Duodenal mucosa (tissue), 2 donors: ENCODE results near the gene SMYD1.

Experiments used
- H3K27ac ChIP-seq: one replicate; pipeline ENCODE4 v1.7.0; 2013; ENCODE audit warnings: low read depth, low read length
- H3K27me3 ChIP-seq, 2 donors: one replicate each; pipeline ENCODE4 v1.7.0; 2013; ENCODE audit warnings: low read length in 2 of 2, control low read depth in 1 of 2; ENCODE audit not compliant: insufficient read depth in 2 of 2, control insufficient read depth in 1 of 2
- H3K36me3 ChIP-seq, 2 donors: one replicate each; pipeline ENCODE4 v1.7.0; 2013; ENCODE audit warnings: low read length in 2 of 2, control low read depth in 1 of 2; ENCODE audit not compliant: insufficient read depth in 2 of 2, control insufficient read depth in 1 of 2
- H3K4me1 ChIP-seq, 2 donors: one replicate each; pipeline ENCODE4 v1.7.0; 2013; ENCODE audit warnings: low read length in 2 of 2, control low read depth in 1 of 2; ENCODE audit not compliant: insufficient read depth in 2 of 2, control insufficient read depth in 1 of 2
- H3K4me3 ChIP-seq, 2 donors: one replicate each; pipeline ENCODE4 v1.7.0; 2013; ENCODE audit warnings: low read length in 2 of 2, low read depth in 1 of 2
- H3K9ac ChIP-seq, 2 donors: one replicate each; pipeline ENCODE4 v1.7.0; 2013; ENCODE audit warnings: low read length in 2 of 2, low read depth in 1 of 2
- H3K9me3 ChIP-seq, 2 donors: one replicate each; pipeline ENCODE4 v1.7.0; 2013; ENCODE audit warnings: low read length in 2 of 2, control low read depth in 1 of 2; ENCODE audit not compliant: control insufficient read depth in 1 of 2

The SMYD1 gene

GRCh38 chr2:88116669-88117432 is 49.2 kb downstream of the SMYD1 start:
- Histone ChIP-seq H3K9me3 (no peaks in the 10 kb centered on the region), H3K36me3 (no peaks in the 10 kb centered on the region), H3K4me3 (no peak overlapping the region), H3K4me1 (no peaks in the 10 kb centered on the region), H3K27me3 (no peaks in the 10 kb centered on the region), H3K9ac (no peak overlapping the region), H3K27ac (no peak overlapping the region)

GRCh38 chr2:88117973-88118372 is 50.3 kb downstream of the SMYD1 start:
- no peaks in the 10 kb centered on the region for H3K36me3 ChIP-seq
- H3K27ac ChIP-seq: no peak overlapping the region
- no peak overlapping the region for H3K9ac ChIP-seq
- no peaks in the 10 kb centered on the region for H3K9me3 ChIP-seq
- H3K27me3 ChIP-seq: no peaks in the 10 kb centered on the region
- no peak overlapping the region for H3K4me3 ChIP-seq
- peaks cover 0 to under 1% of the 10 kb centered on the region in 2 donors for H3K4me1 ChIP-seq

- no peak overlapping the region for H3K4me3 ChIP-seq
- H3K9ac ChIP-seq: no peak overlapping the region
- H3K4me1 ChIP-seq: peaks cover 4% of the 10 kb centered on the region in 2 donors
- peaks cover 14 to 15% of the 10 kb centered on the region in 2 donors for H3K36me3 ChIP-seq
- no peak overlapping the region for H3K27ac ChIP-seq
- H3K9me3 ChIP-seq: no peaks in the 10 kb centered on the region
- H3K27me3 ChIP-seq: no peaks in the 10 kb centered on the region
These were observed 54.1 kb downstream of the SMYD1 start for GRCh38 chr2:88121678-88122077.

GRCh38 chr2:88122141-88122884 is 54.7 kb downstream of the SMYD1 start:
- Histone ChIP-seq H3K27ac (no peak overlapping the region), H3K4me3 (no peak overlapping the region), H3K4me1 (peaks cover 4 to 9% of the 10 kb centered on the region in 2 donors)

GRCh38 chr2:88123164-88123974 is 55.7 kb downstream of the SMYD1 start:
- peaks cover 6 to 10% of the 10 kb centered on the region in 2 donors for H3K4me1 ChIP-seq
- no peak overlapping the region for H3K9ac ChIP-seq
- no peaks in the 10 kb centered on the region for H3K27me3 ChIP-seq
- H3K36me3 ChIP-seq: peaks cover 17 to 19% of the 10 kb centered on the region in 2 donors
- H3K4me3 ChIP-seq: no peak overlapping the region
- H3K27ac ChIP-seq: no peak overlapping the region
- H3K9me3 ChIP-seq: no peaks in the 10 kb centered on the region

More at GRCh38 chr2:88122141-88122884, 54.7 kb downstream of the SMYD1 start:
- Histone ChIP-seq H3K9me3 (no peaks in the 10 kb centered on the region), H3K36me3 (peaks cover 17 to 19% of the 10 kb centered on the region in 2 donors), H3K27me3 (no peaks in the 10 kb centered on the region), H3K9ac (no peak overlapping the region)

GRCh38 chr2:88123975-88124917 is 56.6 kb downstream of the SMYD1 start:
- peak overlapping the region; percentile 32 to 85 for H3K4me3 ChIP-seq
- H3K36me3 ChIP-seq: peaks cover 17 to 19% of the 10 kb centered on the region in 2 donors
- no peaks in the 10 kb centered on the region for H3K27me3 ChIP-seq
- peaks cover 15 to 19% of the 10 kb centered on the region in 2 donors for H3K4me1 ChIP-seq
- H3K27ac ChIP-seq: no peak overlapping the region
- no peaks in the 10 kb centered on the region for H3K9me3 ChIP-seq
- H3K9ac ChIP-seq: peak overlapping the region in 1 of 2 donors; percentile 80

- Histone ChIP-seq H3K9me3 (no peaks in the 10 kb centered on the region), H3K27ac (peak overlapping the region; percentile 1), H3K27me3 (no peaks in the 10 kb centered on the region), H3K4me1 (peaks cover 27 to 30% of the 10 kb centered on the region in 2 donors), H3K4me3 (peak overlapping the region; percentile 78 to 85), H3K9ac (peak overlapping the region; percentile 80 to 86), H3K36me3 (peaks cover 17 to 19% of the 10 kb centered on the region in 2 donors)
These were observed 57.8 kb downstream of the SMYD1 start for GRCh38 chr2:88125344-88125923.

- H3K9me3 ChIP-seq: no peaks in the 10 kb centered on the region
- peak overlapping the region; percentile 78 to 85 for H3K4me3 ChIP-seq
- H3K36me3 ChIP-seq: peaks cover 17 to 19% of the 10 kb centered on the region in 2 donors
- peak overlapping the region; percentile 80 to 86 for H3K9ac ChIP-seq
- peak overlapping the region; percentile 78 for H3K27ac ChIP-seq
- H3K27me3 ChIP-seq: no peaks in the 10 kb centered on the region
- H3K4me1 ChIP-seq: peaks cover 34 to 37% of the 10 kb centered on the region in 2 donors
These were observed 58.5 kb downstream of the SMYD1 start for GRCh38 chr2:88125924-88126771.
